Hepatic stellate cell (primary cell): Measurements from ENCODE around the gene KIRREL3.
A peak's percentile ranks its signal among the peaks of the same experiment; 100 is the strongest.

Experiments used
- DNase-seq: peaks from one replicate; pipeline ENCODE4 v3.0.0; 2011; ENCODE audit warnings: low spot score

The KIRREL3 gene

DNA sequence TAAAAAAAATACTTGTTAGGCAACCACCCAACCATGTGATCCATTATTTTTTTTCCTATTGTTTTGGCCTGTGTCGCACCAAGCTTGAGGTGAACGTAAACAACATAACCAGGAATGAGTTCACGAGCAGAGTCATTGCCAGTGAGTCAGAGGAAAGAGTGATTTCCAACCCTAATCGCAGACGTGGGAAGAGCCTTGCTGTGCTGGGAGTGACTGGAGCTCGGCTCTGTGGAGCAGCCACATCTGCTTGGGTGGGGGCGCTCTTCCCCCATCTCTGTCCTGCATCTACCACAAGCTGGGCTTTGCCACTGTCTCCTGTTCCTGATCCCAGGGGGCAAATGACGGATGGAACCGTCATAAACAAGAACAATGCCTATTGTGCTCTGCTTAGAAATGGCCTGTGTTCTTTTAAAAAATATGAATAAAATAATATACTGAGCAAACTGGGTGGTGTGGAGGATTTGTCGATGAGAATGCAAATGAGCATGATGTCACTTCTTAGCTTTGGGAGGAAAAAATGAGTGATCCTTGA, 210.0 kb downstream of the KIRREL3 start:
- peak; percentile 67 for DNase-seq

DNA sequence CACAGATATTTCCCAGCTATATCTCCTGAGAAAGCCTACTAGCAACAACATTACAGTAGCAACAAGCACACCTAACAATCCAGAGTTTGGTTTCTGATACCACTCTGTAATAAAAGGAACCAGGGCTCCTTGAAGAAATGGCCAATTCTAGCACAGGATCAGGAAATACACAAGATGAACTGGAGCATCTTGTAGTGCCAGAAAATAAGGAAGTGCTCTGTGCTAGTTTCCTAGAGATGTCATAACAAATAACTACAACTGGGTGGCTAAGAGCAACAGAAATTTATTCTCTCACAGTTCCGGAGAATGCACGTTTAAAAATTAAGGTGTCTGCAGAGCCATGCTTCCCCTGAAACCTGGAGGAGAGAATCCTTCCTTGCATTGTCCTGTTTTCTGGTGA, 217.8 kb downstream of the KIRREL3 start:
- no peak for DNase-seq

DNA sequence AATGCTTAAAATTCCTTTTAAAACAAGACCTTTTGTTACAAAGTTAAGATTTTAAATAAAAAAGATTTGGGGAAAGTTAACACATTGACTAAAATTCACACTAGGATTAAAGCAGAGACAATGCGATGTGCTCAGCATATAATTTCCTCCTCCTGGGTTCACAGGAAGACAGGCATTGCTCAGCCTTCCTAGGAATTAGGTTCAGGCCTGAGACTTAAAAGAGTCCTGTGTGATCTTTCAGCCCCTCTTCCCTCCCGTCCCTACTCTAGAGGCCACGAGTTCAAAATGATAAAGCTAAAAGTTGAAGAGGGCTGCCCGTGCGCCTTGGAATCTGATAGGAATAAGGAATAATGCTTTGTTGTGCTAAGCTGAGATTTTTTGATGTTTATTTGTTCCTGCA, 218.6 kb downstream of the KIRREL3 start:
- no peak for DNase-seq

DNA sequence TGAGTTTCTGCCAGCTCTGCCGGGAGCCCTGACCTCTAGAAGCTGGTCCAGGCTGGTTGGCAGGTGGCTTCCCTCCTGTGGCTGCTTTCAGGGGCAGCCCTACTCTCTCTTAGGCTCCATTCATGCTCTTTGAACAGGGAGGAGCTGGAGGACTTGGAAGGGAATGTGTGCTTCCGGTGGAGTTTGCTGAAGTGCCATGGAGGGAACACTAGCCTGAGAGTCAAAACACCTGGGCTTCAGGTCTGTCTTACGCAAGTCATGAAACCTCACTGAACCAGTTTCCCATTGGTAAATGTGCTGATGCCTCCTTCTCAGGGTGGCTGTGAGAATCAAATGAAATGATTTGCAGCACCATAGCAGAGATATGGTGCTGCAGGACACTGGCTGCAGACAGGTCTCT, 224.5 kb downstream of the KIRREL3 start:
- no peak for DNase-seq

DNA sequence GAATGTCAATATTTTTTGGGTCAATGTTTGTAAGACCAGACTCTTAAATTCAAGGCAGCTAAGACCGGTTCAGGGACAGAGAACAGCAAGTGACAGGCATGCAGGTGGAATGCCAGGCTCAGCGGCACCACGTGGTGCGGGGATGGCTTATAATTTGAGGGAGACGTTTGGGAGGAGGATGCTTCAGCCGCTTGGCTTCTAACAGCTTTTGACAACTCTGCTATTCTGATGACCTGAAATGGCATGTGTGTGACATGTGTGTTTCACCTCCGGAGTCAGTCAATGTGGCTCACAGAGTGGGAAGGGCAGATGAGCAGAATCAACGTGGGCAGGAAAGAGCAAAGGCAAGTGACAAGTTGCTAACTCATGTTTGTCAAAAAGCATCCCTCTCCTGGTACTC, 228.3 kb downstream of the KIRREL3 start:
- no peak for DNase-seq

DNA sequence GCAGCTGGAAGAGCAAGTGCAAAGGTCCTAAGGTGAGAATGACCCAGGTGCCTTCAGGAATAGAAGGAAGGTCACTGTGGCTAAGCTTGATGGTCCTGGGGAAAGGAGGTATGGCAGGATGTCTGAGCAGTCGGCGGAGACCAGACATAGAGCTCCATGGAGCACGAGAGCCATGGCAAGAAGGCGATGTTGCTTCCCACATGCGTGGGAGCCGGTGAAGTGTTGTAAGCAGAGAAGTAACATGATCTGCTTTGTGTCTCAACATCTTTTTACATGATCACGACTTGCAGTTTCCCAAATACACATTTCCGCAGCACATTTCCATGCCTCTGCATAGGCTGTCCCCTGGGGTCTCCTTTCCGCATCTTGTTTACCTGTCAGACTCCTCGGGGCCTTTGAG, 231.9 kb downstream of the KIRREL3 start:
- no peak for DNase-seq

DNA sequence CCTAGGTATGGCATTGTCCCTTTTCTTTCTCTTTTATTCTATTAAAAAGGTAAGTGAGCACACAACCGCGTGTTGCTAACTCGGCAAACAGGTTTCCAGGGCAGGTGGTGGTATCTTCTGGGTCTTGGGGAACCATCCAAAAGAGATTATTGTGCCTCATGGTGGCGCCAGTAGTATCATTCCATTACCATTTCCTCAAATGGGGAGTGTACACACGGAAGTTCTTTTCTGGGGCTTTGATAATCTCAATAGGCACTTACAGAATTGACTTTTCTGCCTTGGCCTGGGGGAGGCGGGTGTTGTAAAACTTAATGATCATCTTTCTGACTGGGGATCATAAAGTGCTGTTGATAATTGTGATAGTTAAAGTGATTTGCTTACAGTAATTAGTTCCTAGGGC, 234.1 kb downstream of the KIRREL3 start:
- DNase-seq = no peak

DNA sequence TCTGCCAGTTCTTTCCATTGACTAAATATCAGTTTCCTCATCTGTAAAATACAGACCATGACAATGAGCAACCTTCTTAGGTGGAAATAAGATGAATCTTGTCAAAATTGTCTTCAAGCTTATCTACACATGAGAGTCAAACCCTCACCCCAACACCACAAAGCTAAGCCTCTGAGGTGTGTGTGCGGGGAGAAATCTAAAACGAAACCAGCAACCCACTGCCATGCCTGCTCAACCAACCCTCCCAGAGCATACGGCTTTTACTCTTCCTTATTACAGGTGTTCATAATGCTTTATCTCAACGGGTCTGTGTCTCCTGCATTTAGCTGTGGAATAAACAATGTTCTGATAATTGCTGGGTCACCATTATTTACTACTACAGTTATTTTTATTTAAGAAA, 235.4 kb downstream of the KIRREL3 start:
- no peak for DNase-seq

DNA sequence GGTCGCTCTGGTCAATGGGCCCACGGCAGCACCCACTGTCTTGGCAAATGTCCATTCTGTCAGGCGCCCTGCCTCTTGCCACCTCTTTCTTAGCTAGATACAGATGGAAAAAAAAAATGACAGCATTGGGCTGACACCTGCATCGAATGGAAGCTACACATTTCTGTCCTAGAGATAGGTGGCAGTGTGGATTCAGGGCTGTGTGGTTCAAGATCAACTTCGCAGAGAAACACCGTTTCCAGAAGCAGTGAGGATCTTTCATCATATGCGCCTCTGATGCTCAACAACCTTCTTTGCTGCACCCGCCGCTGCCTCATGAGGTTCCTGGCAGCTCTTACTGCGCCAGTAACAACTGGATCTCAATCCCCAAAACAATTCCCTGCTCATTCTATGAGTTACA, 236.3 kb downstream of the KIRREL3 start:
- DNase-seq = no peak

DNA sequence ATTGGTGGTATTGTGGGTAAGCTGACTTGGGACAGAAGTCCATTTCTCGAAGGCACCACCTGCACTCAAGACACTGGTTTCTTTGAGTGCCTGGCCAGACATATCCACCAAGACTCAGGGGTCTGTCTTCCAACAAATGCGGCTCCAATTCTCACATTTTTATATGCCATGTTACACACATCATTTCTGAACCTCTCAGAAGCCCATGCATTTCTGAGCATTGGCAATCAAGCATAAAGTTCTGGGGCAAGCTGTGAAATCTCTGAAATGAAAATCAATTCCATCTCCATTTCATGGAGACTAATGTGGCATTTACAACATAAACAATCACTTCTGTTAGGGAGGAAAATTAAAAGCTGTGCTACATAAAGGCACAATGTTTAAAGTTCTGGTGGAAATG, 243.7 kb downstream of the KIRREL3 start:
- no peak for DNase-seq

DNA sequence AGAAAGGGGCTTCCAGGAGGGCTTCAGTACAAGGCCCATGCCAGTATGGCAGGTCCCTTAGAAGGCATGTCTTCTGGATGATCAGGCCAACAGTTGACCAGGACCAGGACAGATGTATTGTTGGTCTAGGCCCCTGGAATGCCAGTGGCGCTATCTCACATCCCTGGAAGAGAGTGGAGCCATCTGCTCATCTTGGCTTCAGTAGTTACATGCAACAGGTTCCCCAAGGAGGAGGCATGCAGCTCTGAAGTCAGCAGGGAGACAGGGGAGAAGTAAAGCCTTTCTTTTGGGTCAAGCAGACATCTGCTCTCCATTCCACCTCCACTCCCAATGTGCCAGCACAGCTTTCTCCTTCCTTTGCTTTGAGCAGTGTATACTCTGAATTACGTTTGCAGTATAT, 244.1 kb downstream of the KIRREL3 start:
- no peak for DNase-seq

DNA sequence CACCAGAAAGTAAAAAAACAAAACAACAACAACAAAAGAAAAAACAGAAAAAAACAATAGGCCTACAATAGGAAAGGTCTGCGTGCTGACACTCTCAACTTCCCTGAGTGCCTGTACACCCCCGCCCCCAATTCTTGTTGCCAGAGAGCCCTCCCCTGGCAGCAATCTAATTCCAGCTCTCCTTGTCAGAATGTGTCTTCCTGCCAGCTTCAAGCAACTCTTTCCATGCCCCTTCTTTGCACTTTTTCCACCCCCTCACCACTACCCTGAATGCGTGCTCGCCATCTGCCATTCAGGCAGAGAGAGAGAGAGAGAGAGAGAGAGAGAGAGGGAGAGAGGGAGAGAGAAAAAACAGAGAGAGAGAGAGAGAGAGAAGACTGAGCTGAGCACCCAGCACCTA, 245.0 kb downstream of the KIRREL3 start:
- no peak for DNase-seq

DNA sequence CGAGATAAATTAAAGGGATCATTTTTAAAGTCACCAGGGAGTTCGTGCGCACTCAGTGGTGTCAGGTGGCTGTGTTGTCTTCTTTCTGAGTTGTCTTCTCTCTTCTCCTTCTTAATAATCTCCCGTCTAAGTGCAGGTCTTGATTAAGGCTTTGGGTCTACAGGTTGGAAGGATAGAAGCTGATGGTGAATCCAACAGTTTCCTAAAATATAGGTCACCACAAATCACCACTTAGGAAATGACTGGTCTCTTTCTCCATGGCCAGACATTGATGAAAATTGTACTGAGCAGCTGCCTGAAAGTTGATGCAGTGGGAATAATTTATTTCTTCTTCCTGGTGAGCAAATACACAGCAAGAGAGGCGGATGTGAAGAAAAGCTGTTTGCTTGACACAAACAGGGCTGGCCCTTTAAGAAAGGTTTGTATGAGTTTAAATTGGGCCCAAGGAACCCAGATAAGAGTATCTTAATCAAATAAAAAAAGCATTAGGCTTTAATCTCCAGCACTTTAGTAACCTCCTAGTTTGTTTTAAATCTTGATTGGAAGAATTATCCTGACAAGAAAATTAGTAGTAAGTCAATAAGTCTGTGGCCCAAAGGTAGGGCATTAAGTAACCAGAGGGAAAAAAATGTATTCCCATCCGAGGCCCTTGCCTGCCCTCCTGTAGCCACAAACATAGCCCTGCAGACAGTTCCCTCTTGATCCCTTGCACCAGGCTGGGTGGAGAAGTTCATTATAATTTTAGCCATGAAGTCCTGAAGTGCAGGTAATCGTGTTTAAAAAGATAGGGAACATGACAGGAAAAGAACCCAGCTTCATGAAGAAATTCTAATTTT, 245.8 kb downstream of the KIRREL3 start:
- DNase-seq = no peak

DNA sequence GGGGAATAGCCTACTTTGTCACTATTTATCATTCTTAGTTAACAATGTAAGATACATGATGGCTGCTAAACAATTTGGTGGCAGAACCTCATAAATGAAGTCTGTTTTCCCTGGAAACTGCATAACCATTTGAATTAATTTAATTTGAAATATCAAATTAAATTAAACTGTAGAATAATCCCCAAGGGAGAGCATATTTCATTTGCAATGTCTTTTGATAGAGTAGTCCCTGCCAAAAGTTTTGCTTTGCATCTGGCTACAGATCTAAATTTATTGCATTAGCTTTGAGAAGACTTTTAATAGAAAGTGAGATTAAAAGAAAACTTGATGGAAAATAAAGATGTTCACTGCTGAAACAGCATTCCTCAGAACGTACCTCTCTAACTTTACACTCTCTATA, 246.6 kb downstream of the KIRREL3 start:
- DNase-seq = no peak

DNA sequence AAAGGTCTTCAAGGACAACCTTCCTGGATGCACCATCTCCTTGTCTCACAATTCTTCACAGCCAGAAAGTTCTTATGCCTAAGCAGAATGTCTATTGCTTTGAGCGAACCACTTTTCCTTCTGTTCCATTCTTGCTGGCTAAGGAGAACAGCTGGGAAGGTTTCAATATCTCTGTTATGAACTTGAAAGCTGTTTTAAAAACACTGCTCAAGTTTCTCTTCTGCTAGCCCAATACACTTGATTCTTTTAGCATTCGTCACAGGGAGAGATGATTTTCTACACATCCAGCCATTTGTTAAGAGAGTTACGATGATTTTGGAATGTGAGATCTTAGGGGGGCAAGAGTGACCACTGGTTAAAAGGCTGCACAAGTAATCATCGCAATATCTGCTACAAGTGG, 249.3 kb downstream of the KIRREL3 start:
- DNase-seq = no peak

DNA sequence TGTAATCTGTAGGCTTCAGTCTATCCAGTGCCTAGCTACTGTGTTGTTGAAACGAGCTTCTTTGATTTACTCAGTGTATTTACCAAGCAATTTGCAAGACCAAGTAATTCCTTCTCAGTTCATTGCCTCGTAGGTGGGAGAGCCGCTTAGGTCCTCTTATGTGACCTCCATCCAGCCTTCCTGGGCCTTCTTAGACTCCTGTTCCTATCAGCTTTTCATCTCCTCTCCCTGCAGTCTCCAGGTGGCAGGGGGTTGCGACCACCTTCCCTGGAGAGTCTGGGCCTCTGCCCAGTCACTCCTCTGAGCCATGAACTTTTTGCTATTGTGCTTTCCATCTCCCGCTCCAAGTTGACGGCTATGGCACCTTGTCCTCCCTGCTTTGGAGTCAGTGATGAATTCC, 251.8 kb downstream of the KIRREL3 start:
- no peak for DNase-seq

DNA sequence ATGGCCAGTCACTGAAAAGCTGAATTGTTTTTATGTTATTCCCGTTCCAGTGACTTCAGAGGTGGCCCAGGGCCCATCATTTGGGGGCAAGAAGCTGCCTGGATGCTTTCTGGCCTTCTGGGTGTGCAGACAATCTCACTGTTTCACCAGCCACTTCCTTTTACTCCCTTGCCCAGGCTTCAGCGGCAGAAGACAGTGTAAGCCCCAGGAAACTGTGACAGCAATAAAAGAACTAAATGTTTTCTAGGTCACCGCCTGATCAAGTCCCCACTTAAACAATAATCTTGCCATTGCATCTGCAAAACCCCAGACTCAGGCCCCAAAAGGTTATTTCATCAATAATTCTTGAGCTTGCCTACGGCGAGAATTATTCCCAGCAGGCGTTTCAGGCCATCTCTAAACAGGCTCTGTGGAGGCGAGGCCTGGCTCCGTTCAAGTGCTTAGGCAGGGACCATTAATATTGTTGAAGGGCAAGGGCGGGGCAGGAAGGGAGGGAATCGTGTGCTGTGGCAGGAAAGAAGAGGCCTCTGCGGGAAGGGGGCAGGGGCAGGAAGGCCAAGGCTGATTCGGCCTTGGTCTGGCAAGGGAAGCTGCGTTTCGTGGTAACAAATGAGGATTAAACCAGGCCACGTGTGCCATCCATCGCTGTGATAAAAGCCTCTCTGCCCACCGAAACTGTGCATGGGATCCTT, 252.3 kb downstream of the KIRREL3 start:
- DNase-seq = no peak

DNA sequence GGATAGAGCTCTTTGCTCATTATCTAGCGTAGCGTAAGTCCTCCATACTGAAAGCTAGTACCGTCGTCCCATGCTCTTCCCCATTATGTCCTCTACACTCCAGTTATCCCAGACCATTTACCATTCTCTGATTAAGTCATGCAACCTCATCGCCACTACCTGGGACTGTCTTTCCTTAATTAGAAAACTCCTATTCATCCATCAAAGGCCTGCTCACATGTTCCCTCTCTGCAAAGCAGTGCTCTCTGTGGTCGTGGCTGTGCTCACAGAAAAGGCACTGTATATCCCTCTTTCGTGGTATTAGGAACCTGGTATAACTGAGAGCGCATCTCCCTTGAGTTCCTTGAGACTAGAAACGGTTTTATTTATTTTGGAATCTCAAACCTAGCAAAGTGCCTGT, 253.3 kb downstream of the KIRREL3 start:
- no peak for DNase-seq

DNA sequence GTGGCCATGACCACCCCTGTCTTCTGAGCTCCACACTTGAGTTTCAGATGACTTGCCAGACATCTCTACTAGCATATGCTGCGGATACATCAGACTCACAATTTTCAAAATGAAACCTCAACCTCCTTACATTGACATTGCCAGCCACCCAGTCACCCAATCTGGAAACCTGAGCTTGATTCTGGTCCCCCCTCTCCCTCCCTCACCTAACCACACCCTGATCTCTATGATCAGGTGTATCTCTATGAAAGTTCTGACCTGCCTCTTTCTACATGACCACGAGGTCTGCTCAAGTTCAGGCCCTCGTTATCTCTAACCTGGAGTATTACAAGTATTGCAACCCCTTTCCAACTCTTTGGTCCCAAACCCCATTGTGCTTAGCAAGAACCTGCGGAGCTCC, 254.1 kb downstream of the KIRREL3 start:
- DNase-seq = no peak

DNA sequence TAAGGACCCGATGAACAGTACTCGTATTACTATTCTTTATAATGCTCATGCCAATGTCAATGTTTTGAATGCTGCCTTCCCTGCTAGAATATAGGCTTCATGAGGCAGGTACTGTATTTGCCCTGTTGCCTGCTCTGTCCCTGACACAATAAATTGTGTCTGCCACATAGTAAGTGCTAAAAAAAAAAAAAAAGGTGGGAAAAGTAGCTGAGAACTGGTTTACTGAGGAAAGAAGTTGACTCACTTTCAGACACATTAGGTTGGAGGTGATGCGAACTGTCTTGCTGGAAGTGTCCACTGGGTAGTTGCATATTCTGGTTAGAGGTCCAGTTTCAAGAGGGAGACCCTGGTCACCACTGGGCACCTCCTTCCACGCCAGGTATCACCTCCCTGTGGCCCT, 255.9 kb downstream of the KIRREL3 start:
- no peak for DNase-seq

DNA sequence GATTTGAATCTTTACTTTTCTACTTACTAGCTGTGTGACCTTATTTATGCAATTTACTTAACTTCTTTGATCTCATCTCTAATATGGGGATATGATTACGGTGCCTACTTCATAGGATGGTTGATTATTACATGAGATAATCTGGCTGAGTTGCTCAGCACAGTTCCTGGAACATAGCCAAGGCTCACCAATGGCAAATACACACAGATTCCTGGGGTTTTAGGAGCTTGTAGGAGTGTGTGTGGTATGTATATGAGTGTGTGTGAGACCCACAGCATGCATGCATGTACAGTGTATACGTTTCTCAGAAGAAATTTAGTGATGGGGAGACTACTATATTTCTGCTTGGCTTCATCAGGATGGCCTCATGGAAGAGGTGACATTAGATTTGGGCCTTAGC, 256.9 kb downstream of the KIRREL3 start:
- no peak for DNase-seq

DNA sequence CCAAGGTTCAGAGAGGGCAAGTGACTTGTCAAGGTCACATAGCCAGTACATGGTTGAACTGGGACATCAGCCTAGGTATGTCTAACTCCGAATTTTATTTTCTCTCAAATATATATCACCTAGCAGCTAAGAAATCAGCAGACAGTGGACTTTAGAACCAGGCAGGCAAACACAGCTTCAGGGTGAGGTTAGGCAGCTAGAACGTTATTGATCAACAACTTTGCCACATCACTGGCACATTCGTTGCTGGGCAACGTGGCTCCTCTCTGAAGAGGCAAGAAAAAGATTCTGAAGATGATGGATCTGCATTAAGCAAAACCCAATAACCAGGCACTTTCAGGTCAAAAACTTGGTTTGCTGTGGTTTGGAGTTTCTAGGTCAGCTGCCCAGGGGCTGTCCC, 258.0 kb downstream of the KIRREL3 start:
- no peak for DNase-seq

DNA sequence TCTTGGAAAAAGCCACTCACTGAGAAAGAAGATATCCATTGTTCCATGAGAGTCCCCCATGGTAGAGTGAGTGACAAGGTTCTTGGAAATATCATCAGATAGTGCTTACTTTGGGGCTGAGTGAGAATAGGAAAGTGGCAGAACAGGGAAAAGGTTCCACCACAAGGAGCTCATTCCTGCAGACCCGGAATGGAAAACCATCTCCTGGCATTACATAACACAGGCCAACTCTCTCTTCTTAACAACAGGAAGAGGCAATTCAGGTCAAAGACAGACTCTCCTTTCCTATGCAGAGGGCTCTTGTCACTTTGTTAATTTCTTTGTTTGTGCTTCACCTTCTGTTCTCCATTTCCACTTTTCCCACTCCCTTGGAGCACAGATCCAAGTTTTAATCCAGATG, 259.7 kb downstream of the KIRREL3 start:
- no peak for DNase-seq
